Liver (tissue), 9 donors: ENCODE results near the gene LRRFIP2. TPM values are rescaled to one million over a fixed set of nuclear protein-coding genes. Genes with fewer than 3 reads are reported as not detected.

ENCODE experiments used
- DNase-seq: peaks from one replicate; pipeline ENCODE4 v3.0.0-alpha.2; 2017; ENCODE audit warnings: low spot score
- H3K27ac ChIP-seq, 2 donors: one replicate each; pipeline ENCODE4 v1.7.0; 2013; ENCODE audit warnings: inconsistent platforms in 2 of 2, low read length in 2 of 2, control low read depth in 1 of 2, low read depth in 1 of 2, mild to moderate bottlenecking in 1 of 2
- H3K27me3 ChIP-seq, 4 donors: one replicate each; pipeline versions ENCODE4 v1.6.1 to v1.7.0; 2013; ENCODE audit warnings: low read length in 3 of 4, inconsistent platforms in 1 of 4, mild to moderate bottlenecking in 1 of 4, moderate library complexity in 1 of 4; ENCODE audit not compliant: control insufficient read depth in 4 of 4, insufficient read depth in 4 of 4
- H3K36me3 ChIP-seq, 4 donors: one replicate each; pipeline versions ENCODE4 v1.6.1 to v1.7.0; 2013; ENCODE audit warnings: low read length in 3 of 4, mild to moderate bottlenecking in 3 of 4, low read depth in 1 of 4, moderate library complexity in 1 of 4; ENCODE audit not compliant: control insufficient read depth in 4 of 4, insufficient read depth in 3 of 4
- H3K4me1 ChIP-seq, 4 donors: one replicate each; pipeline versions ENCODE4 v1.6.1 to v1.7.0; 2013; ENCODE audit warnings: low read length in 3 of 4, mild to moderate bottlenecking in 3 of 4, moderate library complexity in 1 of 4; ENCODE audit not compliant: control insufficient read depth in 4 of 4, insufficient read depth in 4 of 4
- H3K4me3 ChIP-seq, 3 donors: one replicate each; pipeline versions ENCODE4 v1.6.1 to v1.7.0; 2013; ENCODE audit warnings: low read length in 3 of 3, control low read depth in 1 of 3, low read depth in 1 of 3, mild to moderate bottlenecking in 1 of 3
- H3K9ac ChIP-seq, 2 donors: one replicate each; pipeline ENCODE4 v1.7.0; 2013; ENCODE audit warnings: low read length in 2 of 2, mild to moderate bottlenecking in 2 of 2, moderate library complexity in 2 of 2, control low read depth in 1 of 2, low read depth in 1 of 2
- H3K9me3 ChIP-seq, 4 donors: one replicate each; pipeline versions ENCODE4 v1.6.1 to v1.7.0; 2013; ENCODE audit warnings: low read length in 3 of 4; ENCODE audit not compliant: control insufficient read depth in 4 of 4
- EGR1 ChIP-seq, 2 donors: IDR thresholded peaks; 2 replicates each; pipeline ENCODE4 v1.6.1; 2016 to 2018; ENCODE audit warnings: antibody characterized with exemption in 2 of 2, low read depth in 2 of 2
- FOXA2 ChIP-seq: IDR thresholded peaks from 2 replicates; pipeline ENCODE4 v1.6.1; 2016; ENCODE audit warnings: antibody characterized with exemption
- GABPA ChIP-seq, 2 donors: IDR thresholded peaks in 1 of 2; conservative IDR thresholded peaks in 1 of 2; 2 replicates each; pipeline ENCODE4 v1.6.1; 2016; ENCODE audit warnings: antibody characterized with exemption in 2 of 2, mild to moderate bottlenecking in 1 of 2, moderate library complexity in 1 of 2
- HNF4A ChIP-seq, 2 donors: conservative IDR thresholded peaks; 2 replicates each; pipeline ENCODE4 v1.6.1; 2016; ENCODE audit warnings: antibody characterized with exemption in 2 of 2, mild to moderate bottlenecking in 2 of 2
- HNF4G ChIP-seq: IDR thresholded peaks from 2 replicates; pipeline ENCODE4 v1.6.1; 2016; ENCODE audit warnings: antibody characterized with exemption
- JUND ChIP-seq, 2 donors: IDR thresholded peaks; 2 replicates each; pipeline ENCODE4 v1.6.1; 2016; ENCODE audit warnings: antibody characterized with exemption in 2 of 2
- NR2F2 ChIP-seq: IDR thresholded peaks from 2 replicates; pipeline ENCODE4 v1.6.1; 2016; ENCODE audit warnings: antibody characterized with exemption
- RAD21 ChIP-seq, 2 donors: IDR thresholded peaks; 2 replicates each; pipeline ENCODE4 v1.6.1; 2016; ENCODE audit warnings: antibody characterized with exemption in 2 of 2, mild to moderate bottlenecking in 2 of 2
- RXRA ChIP-seq, 2 donors: IDR thresholded peaks; 2 replicates each; pipeline ENCODE4 v1.6.1; 2017 to 2018; ENCODE audit warnings: antibody characterized with exemption in 2 of 2, mild to moderate bottlenecking in 1 of 2
- SP1 ChIP-seq: IDR thresholded peaks from 2 replicates; pipeline ENCODE4 v1.6.1; 2018; ENCODE audit warnings: antibody characterized with exemption, mild to moderate bottlenecking
- TAF1 ChIP-seq: conservative IDR thresholded peaks from 2 replicates; pipeline ENCODE4 v1.6.1; 2016; ENCODE audit warnings: antibody characterized with exemption, mild to moderate bottlenecking
- YY1 ChIP-seq: IDR thresholded peaks from 2 replicates; pipeline ENCODE4 v1.6.1; 2016; ENCODE audit warnings: antibody characterized with exemption, mild to moderate bottlenecking
- WGBS: extraction: QIAGEN DNeasy Blood & Tissue Kit; methylation state at CpG from one replicate; pipeline ENCODE4 v1.1.7; 2013; 5-methylcytosine and 5-hydroxymethylcytosine counted together
- polyA plus RNA-seq, 2 donors: library from polyadenylated mRNA; stranded (reverse) in 1 of 2; unstranded in 1 of 2; fragments of 200-250 nt in 1 of 2; fragments of >200 nt in 1 of 2; fragmentation: Nextera tagmentation in 1 of 2; extraction: Ambion mirVana in 1 of 2; gene quantifications; one replicate each; pipeline versions ENCODE4 v1.2.1 to v1.2.3, GENCODE V29; 2013 to 2015
- total RNA-seq, 2 donors: library from RNA; depleted of rRNA; stranded (reverse); fragments of >200 nt; gene quantifications; one replicate each; pipeline ENCODE4 v1.2.3, GENCODE V29; 2014
- TF ChIP-seq, protein P1 (sequence below): IDR thresholded peaks from 2 replicates; pipeline ENCODE4 v1.6.1; 2016; ENCODE audit warnings: antibody characterized with exemption
- TF ChIP-seq, protein P2 (sequence below): IDR thresholded peaks from 2 replicates; pipeline ENCODE4 v1.6.1; 2016; ENCODE audit warnings: antibody characterized with exemption, mild to moderate bottlenecking
- TF ChIP-seq, protein P3 (sequence below): fragments of 150-350 bp; IDR thresholded peaks from 2 replicates; pipeline ENCODE4 v1.5.1; 2017; ENCODE audit warnings: improper control_type of control experiment, low read depth, low read length; ENCODE audit not compliant: missing input control
- TF ChIP-seq, protein P4 (sequence below): IDR thresholded peaks from 2 replicates; pipeline ENCODE4 v1.6.1; 2016; ENCODE audit warnings: antibody characterized with exemption
- TF ChIP-seq, protein P5 (sequence below): IDR thresholded peaks from 2 replicates; pipeline ENCODE4 v1.6.1; 2016; ENCODE audit warnings: antibody characterized with exemption
- donor health status: healthy.
- donor health status: healthy.
- donor health status: healthy.
- donor health status: healthy.
- donor health status: healthy.

The LRRFIP2 gene
- total and polyA plus RNA-seq, 4 donors = 22.6 to 56.9 (median 39.8) TPM

DNA sequence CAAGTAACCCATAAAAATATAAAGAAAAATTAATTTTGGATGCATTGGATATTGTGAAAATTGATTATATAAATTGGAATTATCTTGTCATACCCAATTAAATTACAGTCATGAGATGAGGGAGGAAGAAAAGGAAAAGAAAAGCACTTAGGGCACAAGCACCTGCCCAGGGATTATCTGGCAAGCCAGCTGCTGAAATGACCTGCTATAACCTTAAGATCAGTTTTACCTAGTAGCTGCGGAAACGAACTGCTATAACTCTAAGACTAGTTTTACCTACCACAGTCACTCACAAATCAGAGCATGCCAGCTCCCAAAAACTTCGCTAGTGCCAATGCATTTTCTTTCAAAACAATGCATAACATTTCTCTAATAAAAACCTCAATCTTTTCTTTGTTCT lies 26.2 kb downstream of the LRRFIP2 start:
- no peak for DNase-seq
- TF ChIP-seq, protein P1, sequence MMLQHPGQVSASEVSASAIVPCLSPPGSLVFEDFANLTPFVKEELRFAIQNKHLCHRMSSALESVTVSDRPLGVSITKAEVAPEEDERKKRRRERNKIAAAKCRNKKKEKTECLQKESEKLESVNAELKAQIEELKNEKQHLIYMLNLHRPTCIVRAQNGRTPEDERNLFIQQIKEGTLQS = no peak
- TF ChIP-seq, protein P2, sequence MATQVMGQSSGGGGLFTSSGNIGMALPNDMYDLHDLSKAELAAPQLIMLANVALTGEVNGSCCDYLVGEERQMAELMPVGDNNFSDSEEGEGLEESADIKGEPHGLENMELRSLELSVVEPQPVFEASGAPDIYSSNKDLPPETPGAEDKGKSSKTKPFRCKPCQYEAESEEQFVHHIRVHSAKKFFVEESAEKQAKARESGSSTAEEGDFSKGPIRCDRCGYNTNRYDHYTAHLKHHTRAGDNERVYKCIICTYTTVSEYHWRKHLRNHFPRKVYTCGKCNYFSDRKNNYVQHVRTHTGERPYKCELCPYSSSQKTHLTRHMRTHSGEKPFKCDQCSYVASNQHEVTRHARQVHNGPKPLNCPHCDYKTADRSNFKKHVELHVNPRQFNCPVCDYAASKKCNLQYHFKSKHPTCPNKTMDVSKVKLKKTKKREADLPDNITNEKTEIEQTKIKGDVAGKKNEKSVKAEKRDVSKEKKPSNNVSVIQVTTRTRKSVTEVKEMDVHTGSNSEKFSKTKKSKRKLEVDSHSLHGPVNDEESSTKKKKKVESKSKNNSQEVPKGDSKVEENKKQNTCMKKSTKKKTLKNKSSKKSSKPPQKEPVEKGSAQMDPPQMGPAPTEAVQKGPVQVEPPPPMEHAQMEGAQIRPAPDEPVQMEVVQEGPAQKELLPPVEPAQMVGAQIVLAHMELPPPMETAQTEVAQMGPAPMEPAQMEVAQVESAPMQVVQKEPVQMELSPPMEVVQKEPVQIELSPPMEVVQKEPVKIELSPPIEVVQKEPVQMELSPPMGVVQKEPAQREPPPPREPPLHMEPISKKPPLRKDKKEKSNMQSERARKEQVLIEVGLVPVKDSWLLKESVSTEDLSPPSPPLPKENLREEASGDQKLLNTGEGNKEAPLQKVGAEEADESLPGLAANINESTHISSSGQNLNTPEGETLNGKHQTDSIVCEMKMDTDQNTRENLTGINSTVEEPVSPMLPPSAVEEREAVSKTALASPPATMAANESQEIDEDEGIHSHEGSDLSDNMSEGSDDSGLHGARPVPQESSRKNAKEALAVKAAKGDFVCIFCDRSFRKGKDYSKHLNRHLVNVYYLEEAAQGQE = no peak
- TF ChIP-seq NR2F2 (no peak), JUND (IDR thresholded peaks at IDR 0.05) (no peak), RXRA (IDR thresholded peaks at IDR 0.05) (no peak), SP1 (no peak), FOXA2 (no peak), TAF1 (no peak), HNF4G (no peak), GABPA (IDR thresholded peaks at IDR 0.05 in 1 of 2, conservative IDR thresholded peaks at IDR 0.05 in 1 of 2) (no peak), HNF4A (conservative IDR thresholded peaks at IDR 0.05) (no peak), YY1 (no peak), EGR1 (IDR thresholded peaks at IDR 0.05; ENCODE audit: low read depth in 2 of 2) (no peak), RAD21 (IDR thresholded peaks at IDR 0.05) (no peak)
- TF ChIP-seq, protein P3, sequence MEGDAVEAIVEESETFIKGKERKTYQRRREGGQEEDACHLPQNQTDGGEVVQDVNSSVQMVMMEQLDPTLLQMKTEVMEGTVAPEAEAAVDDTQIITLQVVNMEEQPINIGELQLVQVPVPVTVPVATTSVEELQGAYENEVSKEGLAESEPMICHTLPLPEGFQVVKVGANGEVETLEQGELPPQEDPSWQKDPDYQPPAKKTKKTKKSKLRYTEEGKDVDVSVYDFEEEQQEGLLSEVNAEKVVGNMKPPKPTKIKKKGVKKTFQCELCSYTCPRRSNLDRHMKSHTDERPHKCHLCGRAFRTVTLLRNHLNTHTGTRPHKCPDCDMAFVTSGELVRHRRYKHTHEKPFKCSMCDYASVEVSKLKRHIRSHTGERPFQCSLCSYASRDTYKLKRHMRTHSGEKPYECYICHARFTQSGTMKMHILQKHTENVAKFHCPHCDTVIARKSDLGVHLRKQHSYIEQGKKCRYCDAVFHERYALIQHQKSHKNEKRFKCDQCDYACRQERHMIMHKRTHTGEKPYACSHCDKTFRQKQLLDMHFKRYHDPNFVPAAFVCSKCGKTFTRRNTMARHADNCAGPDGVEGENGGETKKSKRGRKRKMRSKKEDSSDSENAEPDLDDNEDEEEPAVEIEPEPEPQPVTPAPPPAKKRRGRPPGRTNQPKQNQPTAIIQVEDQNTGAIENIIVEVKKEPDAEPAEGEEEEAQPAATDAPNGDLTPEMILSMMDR = no peak
- TF ChIP-seq, protein P4, sequence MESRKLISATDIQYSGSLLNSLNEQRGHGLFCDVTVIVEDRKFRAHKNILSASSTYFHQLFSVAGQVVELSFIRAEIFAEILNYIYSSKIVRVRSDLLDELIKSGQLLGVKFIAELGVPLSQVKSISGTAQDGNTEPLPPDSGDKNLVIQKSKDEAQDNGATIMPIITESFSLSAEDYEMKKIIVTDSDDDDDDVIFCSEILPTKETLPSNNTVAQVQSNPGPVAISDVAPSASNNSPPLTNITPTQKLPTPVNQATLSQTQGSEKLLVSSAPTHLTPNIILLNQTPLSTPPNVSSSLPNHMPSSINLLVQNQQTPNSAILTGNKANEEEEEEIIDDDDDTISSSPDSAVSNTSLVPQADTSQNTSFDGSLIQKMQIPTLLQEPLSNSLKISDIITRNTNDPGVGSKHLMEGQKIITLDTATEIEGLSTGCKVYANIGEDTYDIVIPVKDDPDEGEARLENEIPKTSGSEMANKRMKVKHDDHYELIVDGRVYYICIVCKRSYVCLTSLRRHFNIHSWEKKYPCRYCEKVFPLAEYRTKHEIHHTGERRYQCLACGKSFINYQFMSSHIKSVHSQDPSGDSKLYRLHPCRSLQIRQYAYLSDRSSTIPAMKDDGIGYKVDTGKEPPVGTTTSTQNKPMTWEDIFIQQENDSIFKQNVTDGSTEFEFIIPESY = no peak
- TF ChIP-seq, protein P5, sequence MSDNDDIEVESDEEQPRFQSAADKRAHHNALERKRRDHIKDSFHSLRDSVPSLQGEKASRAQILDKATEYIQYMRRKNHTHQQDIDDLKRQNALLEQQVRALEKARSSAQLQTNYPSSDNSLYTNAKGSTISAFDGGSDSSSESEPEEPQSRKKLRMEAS = no peak
- no peak overlapping the region for H3K27ac ChIP-seq
- no peak overlapping the region for H3K9ac ChIP-seq
- no peak overlapping the region for H3K4me3 ChIP-seq
- H3K4me1 ChIP-seq = peaks cover 9 to 45% (median 24%) of the 10 kb centered on the region in 4 donors
- no peaks in the 10 kb centered on the region for H3K27me3 ChIP-seq
- peaks cover 0 to 3% (median under 1%) of the 10 kb centered on the region in 4 donors for H3K36me3 ChIP-seq
- no peaks in the 10 kb centered on the region for H3K9me3 ChIP-seq
- 61% methylated on average over 3 of the region's 3 CpGs for WGBS
